ENCODE measurements around the gene MUSTN1.

MUSTN1 gene

GRCh38 chr3:52844290-52844975, 9.6 kb upstream of the MUSTN1 start:
- no peak for TF ChIP-seq REST (IDR thresholded peaks at IDR 0.05; ENCODE audit: insufficient read depth in 1 of 2, low read depth in 2 of 2, low read length in 2 of 2)
- TF ChIP-seq SIN3A (IDR thresholded peaks at IDR 0.05; ENCODE audit: borderline replicate concordance, insufficient read depth, low read length), result no peak
- TF ChIP-seq TAF1 (IDR thresholded peaks at IDR 0.05; ENCODE audit: borderline replicate concordance, insufficient read depth, low read length), result no peak
- TF ChIP-seq POLR2AphosphoS5 (IDR thresholded peaks at IDR 0.05; ENCODE audit: low read depth, low read length), result no peak
- no peak for TF ChIP-seq FOXP2 (optimal IDR thresholded peaks at IDR 0.05; ENCODE audit: borderline replicate concordance, extremely low read depth, extremely low read length, insufficient read depth)

- no peak for TF ChIP-seq POLR2AphosphoS5 (IDR thresholded peaks at IDR 0.05; ENCODE audit: low read depth, low read length)
- no peak for TF ChIP-seq REST (IDR thresholded peaks at IDR 0.05; ENCODE audit: insufficient read depth in 1 of 2, low read depth in 2 of 2, low read length in 2 of 2)
Observed at GRCh38 chr3:52843881-52844280, 9.1 kb upstream of the MUSTN1 start.

- no peak for TF ChIP-seq SIN3A (IDR thresholded peaks at IDR 0.05; ENCODE audit: borderline replicate concordance, insufficient read depth, low read length)
Observed at GRCh38 chr3:52843108-52843865, 8.5 kb upstream of the MUSTN1 start.

- no peak for TF ChIP-seq SIN3A (IDR thresholded peaks at IDR 0.05; ENCODE audit: borderline replicate concordance, insufficient read depth, low read length)
- TF ChIP-seq TAF1 (IDR thresholded peaks at IDR 0.05; ENCODE audit: borderline replicate concordance, insufficient read depth, low read length), result no peak
- no peak for TF ChIP-seq REST (IDR thresholded peaks at IDR 0.05; ENCODE audit: insufficient read depth in 1 of 2, low read depth in 2 of 2, low read length in 2 of 2)
Observed at GRCh38 chr3:52842424-52842823, 7.6 kb upstream of the MUSTN1 start.

GRCh38 chr3:52841981-52842340, 7.1 kb upstream of the MUSTN1 start:
- TF ChIP-seq SIN3A (IDR thresholded peaks at IDR 0.05; ENCODE audit: borderline replicate concordance, insufficient read depth, low read length) (no peak), POLR2AphosphoS5 (IDR thresholded peaks at IDR 0.05; ENCODE audit: low read depth, low read length) (no peak), REST (IDR thresholded peaks at IDR 0.05; ENCODE audit: insufficient read depth in 1 of 2, low read depth in 2 of 2, low read length in 2 of 2) (no peak), TAF1 (IDR thresholded peaks at IDR 0.05; ENCODE audit: borderline replicate concordance, insufficient read depth, low read length) (no peak), FOXP2 (optimal IDR thresholded peaks at IDR 0.05; ENCODE audit: borderline replicate concordance, extremely low read depth, extremely low read length, insufficient read depth) (no peak)

All from PFSK-1 (cell line).